ENCODE data around the gene RNGTT. TPM values are rescaled to one million over a fixed set of nuclear protein-coding genes. Genes with fewer than 3 reads are reported as not detected.

RNGTT gene
- total RNA-seq, 2 donors from 2014 or later: 7.8 to 11.4 TPM

- no peaks in the 10 kb centered on the region for H3K27me3 ChIP-seq
- H3K9me3 ChIP-seq: no peaks in the 10 kb centered on the region
- H3K4me3 ChIP-seq: no peak overlapping the region
- no peak overlapping the region for H3K27ac ChIP-seq
- TF ChIP-seq CTCF (IDR thresholded peaks at IDR 0.05): no peak
- DNase-seq: no peak
- intact Hi-C loops (cut with DNase I): no loop called here
- H3K9ac ChIP-seq (ENCODE audit: low read depth in 2 of 2, low read length in 2 of 2): no peak overlapping the region
- no peaks in the 10 kb centered on the region for H3K4me1 ChIP-seq
- H3K36me3 ChIP-seq: no peaks in the 10 kb centered on the region
Measured at GRCh38 chr6:88575536-88575935, 387.9 kb downstream of the RNGTT start.

GRCh38 chr6:88574651-88575050 is 388.8 kb downstream of the RNGTT start:
- TF ChIP-seq CTCF (IDR thresholded peaks at IDR 0.05): no peak
- H3K36me3 ChIP-seq: no peaks in the 10 kb centered on the region
- H3K27me3 ChIP-seq: no peaks in the 10 kb centered on the region
- H3K4me1 ChIP-seq: no peaks in the 10 kb centered on the region
- H3K9ac ChIP-seq (ENCODE audit: low read depth in 2 of 2, low read length in 2 of 2): no peak overlapping the region
- no peak overlapping the region for H3K4me3 ChIP-seq
- no peaks in the 10 kb centered on the region for H3K9me3 ChIP-seq
- intact Hi-C loops (cut with DNase I): no loop called here
- no peak for DNase-seq
- H3K27ac ChIP-seq: no peak overlapping the region

GRCh38 chr6:88574031-88574430 is 389.4 kb downstream of the RNGTT start:
- Histone ChIP-seq H3K4me1 (no peaks in the 10 kb centered on the region), H3K9me3 (no peaks in the 10 kb centered on the region), H3K27me3 (no peaks in the 10 kb centered on the region), H3K9ac (ENCODE audit: low read depth in 2 of 2, low read length in 2 of 2) (no peak overlapping the region), H3K27ac (no peak overlapping the region), H3K4me3 (no peak overlapping the region), H3K36me3 (no peaks in the 10 kb centered on the region)
- TF ChIP-seq CTCF (IDR thresholded peaks at IDR 0.05): no peak
- intact Hi-C loops (cut with DNase I): no loop called here
- no peak for DNase-seq

- H3K27ac ChIP-seq: no peak overlapping the region
- intact Hi-C loops (cut with DNase I): no loop called here
- no peak for TF ChIP-seq CTCF (IDR thresholded peaks at IDR 0.05)
- no peaks in the 10 kb centered on the region for H3K36me3 ChIP-seq
- no peaks in the 10 kb centered on the region for H3K27me3 ChIP-seq
- H3K9ac ChIP-seq (ENCODE audit: low read depth in 2 of 2, low read length in 2 of 2): no peak overlapping the region
- no peak overlapping the region for H3K4me3 ChIP-seq
- no peaks in the 10 kb centered on the region for H3K9me3 ChIP-seq
- no peak for DNase-seq
- no peaks in the 10 kb centered on the region for H3K4me1 ChIP-seq
Measured at GRCh38 chr6:88573561-88573960, 389.9 kb downstream of the RNGTT start.

GRCh38 chr6:88572449-88573139 is 390.8 kb downstream of the RNGTT start:
- no peaks in the 10 kb centered on the region for H3K4me1 ChIP-seq
- H3K36me3 ChIP-seq: no peaks in the 10 kb centered on the region
- H3K4me3 ChIP-seq: no peak overlapping the region
- H3K27me3 ChIP-seq: no peaks in the 10 kb centered on the region
- no peak overlapping the region for H3K9ac ChIP-seq (ENCODE audit: low read depth in 2 of 2, low read length in 2 of 2)
- no peak for DNase-seq
- no peak overlapping the region for H3K27ac ChIP-seq
- no peak for TF ChIP-seq CTCF (IDR thresholded peaks at IDR 0.05)
- intact Hi-C loops (cut with DNase I): no loop called here
- no peaks in the 10 kb centered on the region for H3K9me3 ChIP-seq

All from colonic mucosa (tissue), 4 donors.